GM23338 (cell line): ENCODE measurements around the gene EREG. TPM values are rescaled to one million over a fixed set of nuclear protein-coding genes. Genes with fewer than 3 reads are reported as not detected.

ENCODE experiments used
- ATAC-seq: fragments of 200-7000 bp; cut with Tn5 transposase; 3 replicates; pipeline ENCODE4 v1.9.1; 2020
- DNase-seq: peaks from one replicate; pipeline ENCODE4 v3.0.0-alpha.2; 2015; ENCODE audit warnings: low spot score
- H2AFZ ChIP-seq: fragments of 200-600 bp; sonication (generic); 2 replicates; pipeline ENCODE4 v1.8.0; 2016; ENCODE audit warnings: antibody characterized with exemption, mild to moderate bottlenecking, moderate library complexity
- H3F3A ChIP-seq: fragments of 200-600 bp; sonication (generic); replicated peaks from 2 replicates; pipeline ENCODE4 v1.8.0; 2017; ENCODE audit warnings: antibody characterized with exemption, mixed run types, low read depth
- H3K27ac ChIP-seq: fragments of 200-600 bp; sonication (generic); 2 replicates; pipeline ENCODE4 v1.6.1; 2016; ENCODE audit warnings: low read depth
- H3K27me3 ChIP-seq: fragments of 200-600 bp; sonication (generic); 2 replicates; pipeline ENCODE4 v1.8.0; 2016; ENCODE audit warnings: mild to moderate bottlenecking, mixed run types, moderate library complexity; ENCODE audit not compliant: insufficient read depth
- H3K36me3 ChIP-seq: fragments of 200-600 bp; sonication (generic); 2 replicates; pipeline ENCODE4 v1.8.0; 2016; ENCODE audit warnings: mild to moderate bottlenecking; ENCODE audit not compliant: insufficient read depth
- H3K4me1 ChIP-seq: fragments of 200-600 bp; sonication (generic); 2 replicates; pipeline ENCODE4 v1.8.0; 2016; ENCODE audit warnings: mild to moderate bottlenecking, moderate library complexity; ENCODE audit not compliant: insufficient read depth
- H3K4me2 ChIP-seq: fragments of 200-600 bp; sonication (generic); 2 replicates; pipeline ENCODE4 v1.7.1; 2017; ENCODE audit warnings: mixed run types
- H3K4me3 ChIP-seq: fragments of 200-600 bp; sonication (generic); 2 replicates; pipeline ENCODE4 v1.6.1; 2016; ENCODE audit warnings: mixed run types
- H3K79me2 ChIP-seq: fragments of 200-600 bp; sonication (generic); replicated peaks from 2 replicates; pipeline ENCODE4 v1.8.0; 2017; ENCODE audit warnings: mild to moderate bottlenecking; ENCODE audit not compliant: insufficient read depth
- H3K9me2 ChIP-seq: fragments of 200-600 bp; sonication (generic); 2 replicates; pipeline ENCODE4 v1.8.0; 2017; ENCODE audit not compliant: insufficient read depth
- H4K20me1 ChIP-seq: fragments of 200-600 bp; sonication (generic); replicated peaks from 2 replicates; pipeline ENCODE4 v1.8.0; 2017; ENCODE audit warnings: mild to moderate bottlenecking; ENCODE audit not compliant: insufficient read depth
- H3K27ac Mint-ChIP-seq: 2 replicates; pipeline ENCODE4 v1.8.0; 2020; ENCODE audit warnings: inconsistent platforms, mild to moderate bottlenecking, moderate library complexity, mixed read lengths
- H3K27me3 Mint-ChIP-seq: 3 replicates; pipeline ENCODE4 v1.8.0; 2022; ENCODE audit warnings: low read depth, mild to moderate bottlenecking, moderate library complexity, mixed read lengths, inconsistent platforms; ENCODE audit not compliant: insufficient read depth, poor library complexity
- H3K36me3 Mint-ChIP-seq: 3 replicates; pipeline ENCODE4 v1.8.0; 2021; ENCODE audit warnings: low read depth, mild to moderate bottlenecking, inconsistent platforms, moderate library complexity, mixed read lengths
- H3K4me1 Mint-ChIP-seq: 3 replicates; pipeline ENCODE4 v1.8.0; 2020; ENCODE audit warnings: mild to moderate bottlenecking, inconsistent platforms, mixed read lengths
- H3K4me3 Mint-ChIP-seq: 3 replicates; pipeline ENCODE4 v1.8.0; 2021; ENCODE audit warnings: moderate library complexity, mild to moderate bottlenecking, inconsistent platforms, mixed read lengths
- H3K9me3 Mint-ChIP-seq: 3 replicates; pipeline ENCODE4 v1.8.0; 2020; ENCODE audit warnings: moderate library complexity, mild to moderate bottlenecking, inconsistent platforms, mixed read lengths
- CTCF ChIP-seq, 2 experiments: fragments of 200-600 bp in 1 of 2; sonication (generic) in 1 of 2; conservative IDR thresholded peaks; 2 replicates each; pipeline versions ENCODE4 v1.5.1 to v1.6.1; 2016 to 2017; ENCODE audit warnings: antibody characterized with exemption in 2 of 2, low read depth in 2 of 2, mild to moderate bottlenecking in 2 of 2, moderate library complexity in 1 of 2
- ETS1 ChIP-seq: IDR thresholded peaks from 2 replicates; pipeline ENCODE4 v1.6.1; 2016; ENCODE audit warnings: antibody characterized with exemption
- EZH2 ChIP-seq: fragments of 200-600 bp; sonication (generic); IDR thresholded peaks from one replicate; pipeline ENCODE4 v1.8.0; 2017; ENCODE audit warnings: antibody characterized with exemption, mild to moderate bottlenecking, low read depth; ENCODE audit not compliant: unreplicated experiment
- EZH2phosphoT487 ChIP-seq: fragments of 200-600 bp; sonication (generic); IDR thresholded peaks from one replicate; pipeline ENCODE4 v1.8.1; 2018; ENCODE audit warnings: antibody characterized with exemption; ENCODE audit not compliant: unreplicated experiment
- JUNB ChIP-seq: IDR thresholded peaks from one replicate; pipeline ENCODE4 v1.6.1; 2016; ENCODE audit warnings: antibody characterized with exemption; ENCODE audit not compliant: unreplicated experiment
- NANOG ChIP-seq: IDR thresholded peaks from 2 replicates; pipeline ENCODE4 v1.6.1; 2016; ENCODE audit warnings: antibody characterized with exemption, borderline replicate concordance
- REST ChIP-seq: IDR thresholded peaks from one replicate; pipeline ENCODE4 v1.6.1; 2018; ENCODE audit warnings: antibody characterized with exemption; ENCODE audit not compliant: unreplicated experiment
- ZNF114 ChIP-seq: fragments of 250-450 bp; sonication (Bioruptor Pico); IDR thresholded peaks from 2 replicates; pipeline ENCODE4 v1.5.0; 2020; ENCODE audit warnings: mild to moderate bottlenecking, moderate library complexity
- ZNF331 ChIP-seq: fragments of 250-450 bp; sonication (Bioruptor Pico); IDR thresholded peaks from 2 replicates; pipeline ENCODE4 v1.5.0; 2020; ENCODE audit warnings: low read depth, mild to moderate bottlenecking, moderate library complexity
- polyA plus RNA-seq: library from polyadenylated mRNA; unstranded; fragments of >200 nt; fragmentation: Nextera tagmentation; extraction: Ambion mirVana; gene quantifications from 2 replicates; pipeline ENCODE4 v1.2.1, GENCODE V29; 2016
- total RNA-seq: library from RNA; depleted of rRNA; stranded (reverse); fragments of >200 nt; shearing (Covaris generic); gene quantifications from 2 replicates; pipeline ENCODE4 v1.2.3, GENCODE V29; 2014

EREG gene
- total and polyA plus RNA-seq, 2 experiments from 2014 or later: not detected

GRCh38 chr4:74361671-74362070 is 3.3 kb upstream of the EREG start (continued):
- TF ChIP-seq CTCF (conservative IDR thresholded peaks at IDR 0.05; ENCODE audit: low read depth in 2 of 2) (no peak), ZNF331 (CRISPR knock-in tag) (no peak), EZH2 (no peak), JUNB (no peak), EZH2phosphoT487 (no peak), ZNF114 (no peak), REST (no peak), ETS1 (no peak)

- DNase-seq: no peak
- peaks cover 28% of the 10 kb centered on the region for H3K27me3 ChIP-seq
- no peaks in the 10 kb centered on the region for H3K9me3 Mint-ChIP-seq
- H3K36me3 Mint-ChIP-seq: no peaks in the 10 kb centered on the region
- peaks cover 3% of the 10 kb centered on the region; the same call in 1 of the 2 replicates for H4K20me1 ChIP-seq
- H3K27me3 Mint-ChIP-seq: peaks cover 15% of the 10 kb centered on the region
- H3K27ac Mint-ChIP-seq: no peak overlapping the region
- no peaks in the 10 kb centered on the region for H3K9me2 ChIP-seq
- no peak overlapping the region for H3K4me2 ChIP-seq
- ATAC-seq: no peak
- H3K4me1 ChIP-seq: peaks cover 7% of the 10 kb centered on the region
- H3F3A ChIP-seq: no peaks in the 10 kb centered on the region
- H3K36me3 ChIP-seq: no peaks in the 10 kb centered on the region
- no peak overlapping the region for H3K4me3 ChIP-seq
- no peaks in the 10 kb centered on the region for H3K79me2 ChIP-seq
- no peak overlapping the region for H3K27ac ChIP-seq
- H3K4me3 Mint-ChIP-seq: no peak overlapping the region
- peaks cover 7% of the 10 kb centered on the region; the same call in 2 of the 3 replicates for H3K4me1 Mint-ChIP-seq
- H2AFZ ChIP-seq: no peak overlapping the region
- TF ChIP-seq CTCF (conservative IDR thresholded peaks at IDR 0.05; ENCODE audit: low read depth in 2 of 2): no peak
- TF ChIP-seq REST: no peak
- TF ChIP-seq JUNB: no peak
- no peak for TF ChIP-seq ZNF331 (CRISPR knock-in tag)
- no peak for TF ChIP-seq NANOG
- TF ChIP-seq ZNF114: no peak
- TF ChIP-seq ETS1: no peak
Measured at GRCh38 chr4:74362347-74362746, 2.6 kb upstream of the EREG start.
